Trophoblast cell (in vitro differentiated cells and primary cell): ENCODE results near the gene ELK3.

ENCODE experiments used
- DNase-seq, 2 donors: peaks; one replicate each; pipeline ENCODE4 v3.0.0-alpha.2; 2016
- H2AFZ ChIP-seq: 2 replicates; pipeline ENCODE4 v1.6.1; 2013; ENCODE audit warnings: low read length, moderate library complexity, mild to moderate bottlenecking; ENCODE audit not compliant: insufficient read depth, poor library complexity
- H2AK5ac ChIP-seq: 2 replicates; pipeline ENCODE4 v1.6.1; 2013; ENCODE audit warnings: mild to moderate bottlenecking, low read length
- H2BK120ac ChIP-seq: 2 replicates; pipeline ENCODE4 v1.6.1; 2013; ENCODE audit warnings: low read length, mild to moderate bottlenecking, moderate library complexity; ENCODE audit not compliant: insufficient read depth, poor library complexity
- H2BK12ac ChIP-seq: 2 replicates; pipeline ENCODE4 v1.6.1; 2013; ENCODE audit warnings: mild to moderate bottlenecking, low read length, moderate library complexity
- H2BK5ac ChIP-seq: 2 replicates; pipeline ENCODE4 v1.6.1; 2013; ENCODE audit warnings: low read length, low read depth, moderate library complexity, mild to moderate bottlenecking; ENCODE audit not compliant: poor library complexity
- H3K14ac ChIP-seq: 2 replicates; pipeline ENCODE4 v1.6.1; 2013; ENCODE audit warnings: mild to moderate bottlenecking, low read length
- H3K18ac ChIP-seq: 2 replicates; pipeline ENCODE4 v1.6.1; 2013; ENCODE audit warnings: mild to moderate bottlenecking, low read length
- H3K23ac ChIP-seq: 2 replicates; pipeline ENCODE4 v1.6.1; 2013; ENCODE audit warnings: low read length
- H3K27ac ChIP-seq: 2 replicates; pipeline ENCODE4 v1.5.1; 2013; ENCODE audit warnings: low read depth, mild to moderate bottlenecking, inconsistent platforms, low read length, moderate library complexity
- H3K27me3 ChIP-seq: 2 replicates; pipeline ENCODE4 v1.6.1; 2013; ENCODE audit warnings: inconsistent platforms, mild to moderate bottlenecking, low read length, moderate library complexity; ENCODE audit not compliant: insufficient read depth
- H3K36me3 ChIP-seq, 2 experiments: 1 replicate in 1 of 2; 2 replicates in 1 of 2; pipeline ENCODE4 v1.6.1; 2013; ENCODE audit warnings: low read length in 2 of 2, mild to moderate bottlenecking in 2 of 2, moderate library complexity in 1 of 2; ENCODE audit not compliant: insufficient read depth in 2 of 2, control insufficient read depth in 1 of 2
- H3K4ac ChIP-seq: 2 replicates; pipeline ENCODE4 v1.6.1; 2013; ENCODE audit warnings: low read depth, mild to moderate bottlenecking, low read length, moderate library complexity
- H3K4me1 ChIP-seq, 2 experiments: 1 replicate in 1 of 2; 2 replicates in 1 of 2; pipeline ENCODE4 v1.6.1; 2013; ENCODE audit warnings: low read length in 2 of 2, mild to moderate bottlenecking in 2 of 2, moderate library complexity in 1 of 2; ENCODE audit not compliant: insufficient read depth in 2 of 2, control insufficient read depth in 1 of 2
- H3K4me2 ChIP-seq: 2 replicates; pipeline ENCODE4 v1.6.1; 2013; ENCODE audit warnings: inconsistent platforms, mild to moderate bottlenecking, low read length, moderate library complexity
- H3K4me3 ChIP-seq: 2 replicates; pipeline ENCODE4 v1.5.1; 2013; ENCODE audit warnings: mild to moderate bottlenecking, low read depth, low read length, inconsistent platforms
- H3K79me1 ChIP-seq: one replicate; pipeline ENCODE4 v1.6.1; 2013; ENCODE audit warnings: low read length
- H3K79me2 ChIP-seq: 2 replicates; pipeline ENCODE4 v1.6.1; 2013; ENCODE audit warnings: low read length, mild to moderate bottlenecking; ENCODE audit not compliant: control insufficient read depth, insufficient read depth, poor library complexity
- H3K9ac ChIP-seq: 2 replicates; pipeline ENCODE4 v1.6.1; 2013; ENCODE audit warnings: mild to moderate bottlenecking, low read length
- H3K9me3 ChIP-seq: 2 replicates; pipeline ENCODE4 v1.6.1; 2013; ENCODE audit warnings: low read depth, mild to moderate bottlenecking, control low read depth, inconsistent platforms, low read length; ENCODE audit not compliant: insufficient read depth
- H4K12ac ChIP-seq: 2 replicates; pipeline ENCODE4 v1.6.1; 2013; ENCODE audit warnings: low read depth, mild to moderate bottlenecking, low read length, moderate library complexity
- H4K8ac ChIP-seq: 2 replicates; pipeline ENCODE4 v1.6.1; 2013; ENCODE audit warnings: low read depth, mild to moderate bottlenecking, low read length, moderate library complexity
- H4K91ac ChIP-seq: one replicate; pipeline ENCODE4 v1.6.1; 2013; ENCODE audit warnings: low read depth, mild to moderate bottlenecking, low read length, moderate library complexity
- WGBS: extraction: QIAGEN DNeasy Blood & Tissue Kit; methylation state at CpG from one replicate; pipeline ENCODE4 v1.1.7; 2013; ENCODE audit warnings: missing lambda C conversion rate; ENCODE audit not compliant: insufficient read length, insufficient coverage; ENCODE audit errors: extremely low coverage; 5-methylcytosine and 5-hydroxymethylcytosine counted together

ELK3 gene

DNA sequence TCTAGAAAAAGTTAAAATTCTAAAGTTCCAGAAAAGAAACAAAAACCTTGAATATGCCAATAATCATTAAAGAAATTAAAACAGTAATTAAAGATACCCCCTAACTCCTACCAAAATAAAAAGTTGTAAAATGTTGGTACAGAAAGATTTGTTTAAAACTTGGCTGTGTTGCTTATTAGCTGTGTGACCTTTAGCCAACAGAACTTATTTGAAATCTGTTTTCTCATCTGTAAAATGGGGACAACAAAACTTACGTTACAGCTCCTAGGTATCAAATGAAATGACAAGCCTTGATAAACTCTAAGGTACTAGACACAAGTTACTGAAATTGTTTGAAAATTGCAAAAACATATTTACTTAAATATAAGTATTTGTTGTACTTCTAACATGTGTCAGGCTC is 71.7 kb downstream of the ELK3 start:
- H3K79me1 ChIP-seq = no peaks in the 10 kb centered on the region
- H3K79me2 ChIP-seq = no peaks in the 10 kb centered on the region
- no peaks in the 10 kb centered on the region for H3K27me3 ChIP-seq
- peaks cover 12 to 24% of the 10 kb centered on the region in 2 experiments for H3K36me3 ChIP-seq
- no peak overlapping the region for H2BK5ac ChIP-seq
- H3K18ac ChIP-seq = no peak overlapping the region
- H3K4me1 ChIP-seq = no peaks in the 10 kb centered on the region
- no peak overlapping the region for H2AK5ac ChIP-seq
- no CpG with 5 or more reads among the region's 1 CpG for WGBS
- H3K4ac ChIP-seq = no peak overlapping the region
- H3K9ac ChIP-seq = no peak overlapping the region
- H2AFZ ChIP-seq = no peak overlapping the region
- H2BK120ac ChIP-seq = no peak overlapping the region
- no peak overlapping the region for H3K4me2 ChIP-seq
- no peak overlapping the region for H4K12ac ChIP-seq
- H3K14ac ChIP-seq = no peak overlapping the region
- H4K8ac ChIP-seq = no peak overlapping the region
- H3K27ac ChIP-seq = no peak overlapping the region
- H3K23ac ChIP-seq = no peak overlapping the region
- no peaks in the 10 kb centered on the region for H3K9me3 ChIP-seq
- DNase-seq = no peak
- no peak overlapping the region for H3K4me3 ChIP-seq
- no peak overlapping the region for H2BK12ac ChIP-seq
- no peak overlapping the region for H4K91ac ChIP-seq

DNA sequence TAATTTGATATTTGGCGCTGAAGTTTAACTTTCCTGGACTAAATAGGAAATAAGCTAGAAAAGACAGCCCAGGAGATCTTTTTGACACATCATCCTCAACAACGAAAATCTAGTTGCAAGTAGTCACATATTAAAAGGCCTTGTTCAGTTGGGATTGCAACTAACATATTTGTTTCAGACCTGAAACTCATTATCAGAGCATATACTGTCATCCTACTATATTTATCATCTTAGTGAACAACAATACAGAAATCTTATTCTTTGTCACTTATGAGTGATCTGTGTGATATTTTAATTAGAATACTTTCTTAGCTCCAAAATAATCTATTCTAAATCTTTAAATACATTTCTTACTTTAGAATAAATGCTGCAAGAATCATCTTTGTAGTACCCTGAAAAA is 72.1 kb downstream of the ELK3 start:
- Histone ChIP-seq H3K79me2 (no peaks in the 10 kb centered on the region), H2AK5ac (no peak overlapping the region), H3K18ac (no peak overlapping the region), H2BK12ac (no peak overlapping the region), H3K23ac (no peak overlapping the region), H3K27me3 (no peaks in the 10 kb centered on the region), H3K4me3 (no peak overlapping the region), H3K14ac (no peak overlapping the region), H3K4me2 (no peak overlapping the region), H3K9me3 (no peaks in the 10 kb centered on the region), H4K12ac (no peak overlapping the region), H2BK5ac (no peak overlapping the region), H3K4ac (no peak overlapping the region), H3K4me1 (no peaks in the 10 kb centered on the region), H2BK120ac (no peak overlapping the region), H3K36me3 (peaks cover 12 to 21% of the 10 kb centered on the region in 2 experiments), H4K91ac (no peak overlapping the region), H3K79me1 (no peaks in the 10 kb centered on the region), H3K27ac (no peak overlapping the region), H4K8ac (no peak overlapping the region), H2AFZ (no peak overlapping the region), H3K9ac (no peak overlapping the region)
- WGBS = no CpG with 5 or more reads among the region's 2 CpGs
- DNase-seq = no peak

DNA sequence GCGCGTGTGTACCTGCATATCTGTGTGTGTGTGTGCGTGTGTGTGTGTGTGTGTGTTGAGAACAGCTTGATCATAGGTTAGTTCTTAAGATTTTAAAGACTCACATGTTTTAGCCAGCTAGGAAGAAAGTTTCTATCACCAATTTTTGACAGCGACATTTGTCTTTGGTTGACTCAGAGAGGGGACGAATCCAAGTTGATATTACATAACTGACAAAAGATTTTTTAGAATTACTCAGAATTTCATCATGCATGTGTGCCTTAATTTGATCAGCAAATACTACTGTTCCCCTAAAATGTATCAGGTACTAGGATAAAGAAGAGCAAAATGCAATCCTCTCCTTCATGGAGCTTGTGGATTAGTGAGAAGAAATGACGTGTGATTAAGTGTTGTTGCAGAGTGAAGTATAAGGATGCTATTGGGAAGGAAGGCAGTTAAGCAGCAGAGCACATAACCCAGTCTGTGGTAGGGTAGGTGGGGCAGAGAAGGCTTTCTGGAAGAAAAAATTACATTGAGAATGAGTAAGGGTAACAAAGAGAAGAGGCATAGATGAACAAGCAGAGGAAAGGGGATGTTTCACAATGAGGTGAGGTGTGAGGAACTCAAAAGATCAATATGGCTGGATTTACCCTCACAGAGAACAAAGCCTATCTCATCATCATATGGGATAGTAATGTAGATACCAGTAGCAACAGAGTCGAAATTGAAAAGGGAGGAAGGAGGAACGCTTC is 77.5 kb downstream of the ELK3 start:
- Histone ChIP-seq H3K27ac (no peak overlapping the region), H4K12ac (no peak overlapping the region), H2BK12ac (no peak overlapping the region), H3K18ac (no peak overlapping the region), H3K4me2 (no peak overlapping the region), H2AK5ac (no peak overlapping the region), H4K8ac (no peak overlapping the region), H3K79me2 (no peaks in the 10 kb centered on the region), H2BK5ac (no peak overlapping the region), H2AFZ (no peak overlapping the region), H3K9me3 (no peaks in the 10 kb centered on the region), H3K9ac (no peak overlapping the region), H3K4me3 (no peak overlapping the region), H3K14ac (no peak overlapping the region), H3K4me1 (no peaks in the 10 kb centered on the region), H4K91ac (no peak overlapping the region), H2BK120ac (no peak overlapping the region), H3K23ac (no peak overlapping the region), H3K27me3 (no peaks in the 10 kb centered on the region), H3K36me3 (peaks cover 9 to 12% of the 10 kb centered on the region in 2 experiments), H3K4ac (no peak overlapping the region), H3K79me1 (no peaks in the 10 kb centered on the region)
- no peak for DNase-seq
- WGBS = 100% methylated on average over 1 of the region's 8 CpGs

DNA sequence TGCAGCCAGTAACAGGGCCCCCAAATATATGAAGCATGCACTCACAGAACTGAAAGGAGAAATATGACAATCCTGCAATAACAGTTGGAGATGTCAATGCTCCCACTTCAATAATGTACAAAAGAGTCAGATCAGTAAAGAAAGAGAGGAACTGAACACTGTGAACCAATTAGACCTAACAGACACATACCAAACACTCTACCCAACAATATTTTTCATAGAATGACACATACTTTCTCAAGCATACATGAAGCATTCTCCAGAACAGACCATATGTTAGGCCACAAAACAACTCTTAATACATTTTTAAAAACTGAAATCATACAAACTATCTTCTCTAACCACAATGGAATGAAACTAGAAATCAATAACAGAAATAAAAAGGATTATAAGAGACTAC is 80.2 kb downstream of the ELK3 start:
- Histone ChIP-seq H2BK120ac (no peak overlapping the region), H2BK12ac (no peak overlapping the region), H3K18ac (no peak overlapping the region), H3K4me2 (no peak overlapping the region), H3K9me3 (no peaks in the 10 kb centered on the region), H4K8ac (no peak overlapping the region), H3K27ac (no peak overlapping the region), H3K36me3 (peaks cover 7 to 10% of the 10 kb centered on the region in 2 experiments), H3K23ac (no peak overlapping the region), H2BK5ac (no peak overlapping the region), H3K79me2 (no peaks in the 10 kb centered on the region), H3K9ac (no peak overlapping the region), H2AFZ (no peak overlapping the region), H4K12ac (no peak overlapping the region), H2AK5ac (no peak overlapping the region), H3K79me1 (no peaks in the 10 kb centered on the region), H3K4ac (no peak overlapping the region), H3K27me3 (no peaks in the 10 kb centered on the region), H3K4me3 (no peak overlapping the region), H3K4me1 (no peaks in the 10 kb centered on the region), H3K14ac (no peak overlapping the region), H4K91ac (no peak overlapping the region)
- DNase-seq = no peak
